CD1c-positive myeloid dendritic cell (primary cell): Measurements from ENCODE around the gene SELP.
A peak's percentile ranks its signal among the peaks of the same experiment; 100 is the strongest.
"Not testable (repeated sequence)": the region's sequence is repeated elsewhere in the genome, so short reads cannot be mapped to it uniquely, and the experiment has no call there.

ENCODE experiments used
- DNase-seq: peaks from one replicate; pipeline ENCODE4 v3.0.0-alpha.2; 2016; ENCODE audit errors: extremely low spot score

Gene SELP

GRCh38 chr1:169630006-169630405 lies at the start of gene SELP:
Gene SELP, minus strand, starts transcription at chr1:169630124. Its CDS starts 50 bp downstream, at chr1:169630074.
- no peak for DNase-seq

GRCh38 chr1:169679692-169680091 lies 49.8 kb upstream of the SELP start:
- no peak for DNase-seq

GRCh38 chr1:169676001-169676400 lies 46.1 kb upstream of the SELP start:
- DNase-seq: no peak

GRCh38 chr1:169670836-169671235 lies 40.9 kb upstream of the SELP start:
- DNase-seq: no peak

- DNase-seq: not testable (repeated sequence)
These were observed 40.3 kb upstream of the SELP start for GRCh38 chr1:169670244-169670643.

- not testable (repeated sequence) for DNase-seq
These were observed 38.0 kb upstream of the SELP start for GRCh38 chr1:169667699-169668596.

GRCh38 chr1:169667227-169667639 lies 37.3 kb upstream of the SELP start:
- not testable (repeated sequence) for DNase-seq

GRCh38 chr1:169662680-169663079 lies 32.8 kb upstream of the SELP start:
- not testable (repeated sequence) for DNase-seq

GRCh38 chr1:169661066-169661465 lies 31.1 kb upstream of the SELP start:
- not testable (repeated sequence) for DNase-seq

- DNase-seq: not testable (repeated sequence)
These were observed 28.9 kb upstream of the SELP start for GRCh38 chr1:169658777-169659176.

GRCh38 chr1:169653873-169654272 lies 23.9 kb upstream of the SELP start:
- DNase-seq: no peak

GRCh38 chr1:169651035-169651434 lies 21.1 kb upstream of the SELP start:
- no peak for DNase-seq

- no peak for DNase-seq
These were observed 20.6 kb upstream of the SELP start for GRCh38 chr1:169650551-169650950.

- peak; percentile 30 for DNase-seq
These were observed 18.8 kb upstream of the SELP start for GRCh38 chr1:169648709-169649108.

GRCh38 chr1:169648187-169648586 lies 18.3 kb upstream of the SELP start:
- DNase-seq: no peak

- DNase-seq: no peak
These were observed 17.6 kb upstream of the SELP start for GRCh38 chr1:169647512-169647911.

- no peak for DNase-seq
These were observed 14.4 kb upstream of the SELP start for GRCh38 chr1:169644297-169644696.

GRCh38 chr1:169634877-169635276 lies 5.0 kb upstream of the SELP start:
- no peak for DNase-seq

- no peak for DNase-seq
These were observed 4.2 kb upstream of the SELP start for GRCh38 chr1:169634145-169634544.

- no peak for DNase-seq
These were observed 1.3 kb upstream of the SELP start for GRCh38 chr1:169631249-169631648.

GRCh38 chr1:169624912-169625311 lies 5.0 kb downstream of the SELP start:
- no peak for DNase-seq

GRCh38 chr1:169624122-169624521 lies 5.8 kb downstream of the SELP start:
- DNase-seq: no peak

- no peak for DNase-seq
These were observed 6.6 kb downstream of the SELP start for GRCh38 chr1:169623132-169623926.
